Calu3 (cell line): ENCODE results near the gene KCNT2. TPM values are rescaled to one million over a fixed set of nuclear protein-coding genes. Genes with fewer than 3 reads are reported as not detected.

Experiments
- BruUV-seq: library from RNA; stranded (reverse); fragments of 400-500 nt; replicated peaks from 2 replicates; lab custom pipeline; 2021; lab: Mats Ljungman, UMichigan
- CTCF ChIA-PET: fragments of 300-600 bp; sonication (Branson Sonifier 250); formaldehyde crosslinking; loops from one replicate; lab custom pipeline; 2022; ENCODE audit warnings: antibody characterized with exemption; lab: Charles Lee
- DNase-seq: peaks from one replicate; pipeline ENCODE4 v3.0.0; 2022
- H3K27ac Mint-ChIP-seq: one replicate; pipeline ENCODE4 v1.8.0; 2022; ENCODE audit warnings: mixed read lengths; ENCODE audit not compliant: unreplicated experiment
- H3K27me3 Mint-ChIP-seq: one replicate; pipeline ENCODE4 v1.8.0; 2022; ENCODE audit warnings: mixed read lengths; ENCODE audit not compliant: unreplicated experiment
- H3K36me3 Mint-ChIP-seq: one replicate; pipeline ENCODE4 v1.8.0; 2022; ENCODE audit warnings: mild to moderate bottlenecking, moderate library complexity, mixed read lengths; ENCODE audit not compliant: insufficient read depth, unreplicated experiment
- H3K4me1 Mint-ChIP-seq: one replicate; pipeline ENCODE4 v1.8.0; 2022; ENCODE audit warnings: mild to moderate bottlenecking, low read depth, mixed read lengths; ENCODE audit not compliant: unreplicated experiment
- H3K4me3 Mint-ChIP-seq: one replicate; pipeline ENCODE4 v1.8.0; 2022; ENCODE audit warnings: mild to moderate bottlenecking, low read depth, moderate library complexity, mixed read lengths; ENCODE audit not compliant: unreplicated experiment
- H3K9me3 Mint-ChIP-seq: one replicate; pipeline ENCODE4 v1.8.0; 2022; ENCODE audit warnings: low read depth, mixed read lengths; ENCODE audit not compliant: unreplicated experiment
- CTCF ChIP-seq: fragments of 200-600 bp; IDR thresholded peaks from one replicate; pipeline ENCODE4 v1.8.0; 2022; ENCODE audit warnings: antibody characterized with exemption; ENCODE audit not compliant: unreplicated experiment
- intact Hi-C: fragments of 100-400 bp; cut with micrococcal nuclease; formaldehyde crosslinking; loops from one replicate; pipeline ENCODE4 v1.10.0; 2022; ENCODE audit not compliant: unreplicated experiment
- total RNA-seq: library from RNA; stranded (reverse); gene quantifications from 2 replicates; pipeline ENCODE4 v1.2.3, GENCODE V29; 2022

Gene KCNT2
- total RNA-seq, 1 experiment from 2014 or later = 3.3 TPM

GRCh38 chr1:196559314-196559713, 48.9 kb downstream of the KCNT2 start:
- intact Hi-C loops = no loop called here
- Mint-ChIP-seq H3K27ac (no peak overlapping the region), H3K4me3 (no peak overlapping the region), H3K4me1 (no peaks in the 10 kb centered on the region), H3K27me3 (no peaks in the 10 kb centered on the region), H3K9me3 (peaks cover 3% of the 10 kb centered on the region), H3K36me3 (no peaks in the 10 kb centered on the region)
- CTCF ChIA-PET = no interaction called here
- DNase-seq = no peak
- BruUV-seq = no TSS peak
- no peak for TF ChIP-seq CTCF

GRCh38 chr1:196558411-196558810, 49.8 kb downstream of the KCNT2 start:
- peaks cover 6% of the 10 kb centered on the region for H3K9me3 Mint-ChIP-seq
- H3K27me3 Mint-ChIP-seq = no peaks in the 10 kb centered on the region
- no peak for TF ChIP-seq CTCF
- no peak overlapping the region for H3K27ac Mint-ChIP-seq
- CTCF ChIA-PET = interaction anchor here (0.5 to 1.0 kb wide), 4 partner anchors 26 to 719 kb away, joined by 3 to 4 read pairs (median 3); no protein-coding TSS in a partner anchor
- BruUV-seq = no TSS peak
- peak overlapping the region; percentile 64 for H3K4me3 Mint-ChIP-seq
- no peaks in the 10 kb centered on the region for H3K36me3 Mint-ChIP-seq
- intact Hi-C loops = no loop called here
- H3K4me1 Mint-ChIP-seq = no peaks in the 10 kb centered on the region
- peak; percentile 7 for DNase-seq

- BruUV-seq = no TSS peak
- Mint-ChIP-seq H3K27me3 (no peaks in the 10 kb centered on the region), H3K36me3 (no peaks in the 10 kb centered on the region), H3K27ac (no peak overlapping the region), H3K9me3 (peaks cover 6% of the 10 kb centered on the region), H3K4me3 (peak overlapping the region; percentile 64), H3K4me1 (no peaks in the 10 kb centered on the region)
- intact Hi-C loops = no loop called here
- TF ChIP-seq CTCF = no peak
- DNase-seq = no peak
- CTCF ChIA-PET = interaction anchor here (0.5 to 1.0 kb wide), 3 partner anchors 27 to 719 kb away, joined by 3 to 4 read pairs (median 3); no protein-coding TSS in a partner anchor
These were observed 50.4 kb downstream of the KCNT2 start for GRCh38 chr1:196557797-196558196.

GRCh38 chr1:196550731-196551130, 57.5 kb downstream of the KCNT2 start:
- no TSS peak for BruUV-seq
- no peak overlapping the region for H3K27ac Mint-ChIP-seq
- intact Hi-C loops = no loop called here
- no peak for DNase-seq
- H3K4me3 Mint-ChIP-seq = no peak overlapping the region
- TF ChIP-seq CTCF = no peak
- H3K36me3 Mint-ChIP-seq = no peaks in the 10 kb centered on the region
- no peaks in the 10 kb centered on the region for H3K4me1 Mint-ChIP-seq
- no peaks in the 10 kb centered on the region for H3K27me3 Mint-ChIP-seq
- H3K9me3 Mint-ChIP-seq = peaks cover 3% of the 10 kb centered on the region
- CTCF ChIA-PET = no interaction called here
